ENCODE results near the gene APCS. TPM values are rescaled to one million over a fixed set of nuclear protein-coding genes. Genes with fewer than 3 reads are reported as not detected.

APCS gene
- total RNA-seq, 1 experiment from 2014 or later, result 0.42 TPM

DNA sequence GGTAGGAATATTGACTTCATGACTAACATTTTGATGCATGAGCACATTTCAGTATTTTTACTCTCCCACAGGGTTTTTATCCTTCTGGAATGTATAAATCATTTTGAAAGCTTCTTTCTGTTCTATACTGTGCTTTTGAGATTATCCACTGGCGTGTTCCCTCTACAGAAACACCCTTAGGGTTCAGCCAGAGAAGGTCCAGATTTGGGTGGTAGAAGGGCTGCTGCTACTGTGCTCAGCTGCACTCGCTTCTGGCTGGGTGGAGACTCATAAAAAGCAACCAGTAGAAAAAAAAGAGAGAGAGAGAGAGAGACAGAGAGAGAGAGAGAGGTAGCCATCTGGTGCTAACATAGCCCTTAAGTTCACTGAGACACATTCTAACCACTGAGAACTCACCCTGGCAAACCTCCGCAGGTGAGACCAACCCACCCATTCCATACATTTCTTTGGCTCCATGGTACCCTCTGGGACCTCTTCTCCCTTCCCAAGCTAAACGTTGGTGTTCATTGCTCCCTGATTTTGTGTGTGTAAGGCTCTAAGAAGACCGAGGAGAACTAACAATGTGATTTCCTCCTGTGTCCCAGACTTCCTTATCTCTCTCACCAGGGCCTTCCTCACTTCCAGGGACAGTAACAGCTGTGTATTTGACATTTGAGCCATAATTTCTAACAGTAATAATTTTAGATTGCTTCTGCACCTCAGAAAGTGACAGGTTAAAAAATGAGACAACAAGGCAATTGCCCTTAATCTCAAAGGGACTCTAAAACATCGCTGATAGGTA, 7.2 kb downstream of the APCS start:
- CTCF ChIA-PET, result no interaction called here
- peaks cover 10% of the 10 kb centered on the region for H3K27me3 ChIP-seq (ENCODE audit: insufficient read depth, low read length)
- no peak overlapping the region for H3K9ac ChIP-seq (ENCODE audit: low read length)
- H3K4me1 ChIP-seq (ENCODE audit: control insufficient read depth in 1 of 2, insufficient read depth in 2 of 2, low read length in 2 of 2), result peaks cover 0 to 7% of the 10 kb centered on the region in 2 experiments; a peak in 1 of 4 replicates
- no peak overlapping the region for H3K4me3 ChIP-seq (replicated peaks in 1 of 2; ENCODE audit: low read depth in 1 of 2, low read length in 2 of 2)
- no peak overlapping the region for H3K4me2 ChIP-seq (ENCODE audit: low read length)
- POLR2A ChIA-PET, result no interaction called here
- intact Hi-C loops (cut with micrococcal nuclease), result no loop called here
- no peaks in the 10 kb centered on the region for H3K9me2 ChIP-seq (ENCODE audit: insufficient read depth)
- no TSS peak for BruUV-seq (replicated peaks)
- no peaks in the 10 kb centered on the region for H4K20me1 ChIP-seq (ENCODE audit: insufficient read depth)
- ATAC-seq (no peak), DNase-seq (ENCODE audit: low read depth, low spot score) (no peak)
- no peak overlapping the region for H2AFZ ChIP-seq (ENCODE audit: low read depth, low read length, poor library complexity, severe bottlenecking)
- no peak for TF ChIP-seq ELF1 (IDR thresholded peaks at IDR 0.05; ENCODE audit: borderline replicate concordance, low read depth)
- TF ChIP-seq EZH2phosphoT487 (IDR thresholded peaks at IDR 0.05; ENCODE audit: borderline replicate concordance), result no peak
- no peak for TF ChIP-seq EZH2 (IDR thresholded peaks at IDR 0.05)
- TF ChIP-seq, protein P1, sequence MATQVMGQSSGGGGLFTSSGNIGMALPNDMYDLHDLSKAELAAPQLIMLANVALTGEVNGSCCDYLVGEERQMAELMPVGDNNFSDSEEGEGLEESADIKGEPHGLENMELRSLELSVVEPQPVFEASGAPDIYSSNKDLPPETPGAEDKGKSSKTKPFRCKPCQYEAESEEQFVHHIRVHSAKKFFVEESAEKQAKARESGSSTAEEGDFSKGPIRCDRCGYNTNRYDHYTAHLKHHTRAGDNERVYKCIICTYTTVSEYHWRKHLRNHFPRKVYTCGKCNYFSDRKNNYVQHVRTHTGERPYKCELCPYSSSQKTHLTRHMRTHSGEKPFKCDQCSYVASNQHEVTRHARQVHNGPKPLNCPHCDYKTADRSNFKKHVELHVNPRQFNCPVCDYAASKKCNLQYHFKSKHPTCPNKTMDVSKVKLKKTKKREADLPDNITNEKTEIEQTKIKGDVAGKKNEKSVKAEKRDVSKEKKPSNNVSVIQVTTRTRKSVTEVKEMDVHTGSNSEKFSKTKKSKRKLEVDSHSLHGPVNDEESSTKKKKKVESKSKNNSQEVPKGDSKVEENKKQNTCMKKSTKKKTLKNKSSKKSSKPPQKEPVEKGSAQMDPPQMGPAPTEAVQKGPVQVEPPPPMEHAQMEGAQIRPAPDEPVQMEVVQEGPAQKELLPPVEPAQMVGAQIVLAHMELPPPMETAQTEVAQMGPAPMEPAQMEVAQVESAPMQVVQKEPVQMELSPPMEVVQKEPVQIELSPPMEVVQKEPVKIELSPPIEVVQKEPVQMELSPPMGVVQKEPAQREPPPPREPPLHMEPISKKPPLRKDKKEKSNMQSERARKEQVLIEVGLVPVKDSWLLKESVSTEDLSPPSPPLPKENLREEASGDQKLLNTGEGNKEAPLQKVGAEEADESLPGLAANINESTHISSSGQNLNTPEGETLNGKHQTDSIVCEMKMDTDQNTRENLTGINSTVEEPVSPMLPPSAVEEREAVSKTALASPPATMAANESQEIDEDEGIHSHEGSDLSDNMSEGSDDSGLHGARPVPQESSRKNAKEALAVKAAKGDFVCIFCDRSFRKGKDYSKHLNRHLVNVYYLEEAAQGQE (IDR thresholded peaks at IDR 0.05; ENCODE audit: low read depth), result no peak
- no peak for TF ChIP-seq ZNF274 (IDR thresholded peaks at IDR 0.05; ENCODE audit: low read depth, low read length)
- TF ChIP-seq POLR2AphosphoS5 (IDR thresholded peaks at IDR 0.05; ENCODE audit: low read depth, low read length), result no peak
- TF ChIP-seq RAD21 (IDR thresholded peaks at IDR 0.05; ENCODE audit: low read depth), result no peak
- TF ChIP-seq SIN3A (IDR thresholded peaks at IDR 0.05; ENCODE audit: low read depth), result no peak
- no peak for TF ChIP-seq CBX3 (IDR thresholded peaks at IDR 0.05; ENCODE audit: low read depth)
- TF ChIP-seq FOSL1 (IDR thresholded peaks at IDR 0.05; ENCODE audit: low read depth), result no peak
- no peak for TF ChIP-seq CEBPB (IDR thresholded peaks at IDR 0.05; ENCODE audit: low read depth)
- no peak for TF ChIP-seq SP1 (IDR thresholded peaks at IDR 0.05; ENCODE audit: low read depth)
- TF ChIP-seq YY1 (IDR thresholded peaks at IDR 0.05; ENCODE audit: extremely low read depth, insufficient replicate concordance, low read depth, low read length), result no peak
- no peak for TF ChIP-seq TCF7L2 (IDR thresholded peaks at IDR 0.05; ENCODE audit: borderline replicate concordance, extremely low read depth, insufficient read depth, insufficient read length)
- TF ChIP-seq, protein P2, sequence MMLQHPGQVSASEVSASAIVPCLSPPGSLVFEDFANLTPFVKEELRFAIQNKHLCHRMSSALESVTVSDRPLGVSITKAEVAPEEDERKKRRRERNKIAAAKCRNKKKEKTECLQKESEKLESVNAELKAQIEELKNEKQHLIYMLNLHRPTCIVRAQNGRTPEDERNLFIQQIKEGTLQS (IDR thresholded peaks at IDR 0.05), result no peak
- TF ChIP-seq, protein P3, sequence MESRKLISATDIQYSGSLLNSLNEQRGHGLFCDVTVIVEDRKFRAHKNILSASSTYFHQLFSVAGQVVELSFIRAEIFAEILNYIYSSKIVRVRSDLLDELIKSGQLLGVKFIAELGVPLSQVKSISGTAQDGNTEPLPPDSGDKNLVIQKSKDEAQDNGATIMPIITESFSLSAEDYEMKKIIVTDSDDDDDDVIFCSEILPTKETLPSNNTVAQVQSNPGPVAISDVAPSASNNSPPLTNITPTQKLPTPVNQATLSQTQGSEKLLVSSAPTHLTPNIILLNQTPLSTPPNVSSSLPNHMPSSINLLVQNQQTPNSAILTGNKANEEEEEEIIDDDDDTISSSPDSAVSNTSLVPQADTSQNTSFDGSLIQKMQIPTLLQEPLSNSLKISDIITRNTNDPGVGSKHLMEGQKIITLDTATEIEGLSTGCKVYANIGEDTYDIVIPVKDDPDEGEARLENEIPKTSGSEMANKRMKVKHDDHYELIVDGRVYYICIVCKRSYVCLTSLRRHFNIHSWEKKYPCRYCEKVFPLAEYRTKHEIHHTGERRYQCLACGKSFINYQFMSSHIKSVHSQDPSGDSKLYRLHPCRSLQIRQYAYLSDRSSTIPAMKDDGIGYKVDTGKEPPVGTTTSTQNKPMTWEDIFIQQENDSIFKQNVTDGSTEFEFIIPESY (IDR thresholded peaks at IDR 0.05; ENCODE audit: extremely low read depth, insufficient replicate concordance, low read length), result no peak
- TF ChIP-seq, protein P4, sequence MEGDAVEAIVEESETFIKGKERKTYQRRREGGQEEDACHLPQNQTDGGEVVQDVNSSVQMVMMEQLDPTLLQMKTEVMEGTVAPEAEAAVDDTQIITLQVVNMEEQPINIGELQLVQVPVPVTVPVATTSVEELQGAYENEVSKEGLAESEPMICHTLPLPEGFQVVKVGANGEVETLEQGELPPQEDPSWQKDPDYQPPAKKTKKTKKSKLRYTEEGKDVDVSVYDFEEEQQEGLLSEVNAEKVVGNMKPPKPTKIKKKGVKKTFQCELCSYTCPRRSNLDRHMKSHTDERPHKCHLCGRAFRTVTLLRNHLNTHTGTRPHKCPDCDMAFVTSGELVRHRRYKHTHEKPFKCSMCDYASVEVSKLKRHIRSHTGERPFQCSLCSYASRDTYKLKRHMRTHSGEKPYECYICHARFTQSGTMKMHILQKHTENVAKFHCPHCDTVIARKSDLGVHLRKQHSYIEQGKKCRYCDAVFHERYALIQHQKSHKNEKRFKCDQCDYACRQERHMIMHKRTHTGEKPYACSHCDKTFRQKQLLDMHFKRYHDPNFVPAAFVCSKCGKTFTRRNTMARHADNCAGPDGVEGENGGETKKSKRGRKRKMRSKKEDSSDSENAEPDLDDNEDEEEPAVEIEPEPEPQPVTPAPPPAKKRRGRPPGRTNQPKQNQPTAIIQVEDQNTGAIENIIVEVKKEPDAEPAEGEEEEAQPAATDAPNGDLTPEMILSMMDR (IDR thresholded peaks at IDR 0.05 in 2 of 3, conservative IDR thresholded peaks at IDR 0.05 in 1 of 3; ENCODE audit: borderline replicate concordance in 1 of 3, insufficient read depth in 1 of 3, low read depth in 2 of 3, low read length in 2 of 3), result no peak
- no peak for TF ChIP-seq SRF (IDR thresholded peaks at IDR 0.05; ENCODE audit: low read depth)
- no peak for TF ChIP-seq POLR2A (IDR thresholded peaks at IDR 0.05; ENCODE audit: borderline replicate concordance, extremely low read depth, insufficient read depth, insufficient read length)
- no peaks in the 10 kb centered on the region for H3K79me2 ChIP-seq (ENCODE audit: insufficient read depth, low read length)
- no peak overlapping the region for H3K27ac ChIP-seq (ENCODE audit: low read depth, low read length)
- H3K36me3 ChIP-seq (ENCODE audit: control insufficient read depth in 1 of 2, insufficient read depth in 2 of 2, low read length in 2 of 2), result no peaks in the 10 kb centered on the region
- H3K9me3 ChIP-seq (ENCODE audit: control insufficient read depth in 1 of 2, insufficient read depth in 1 of 2, low read depth in 1 of 2, low read length in 2 of 2), result no peaks in the 10 kb centered on the region
- RAD21 ChIA-PET (ENCODE audit: low non-redundant PET in 1 of 2, low total read pairs in 2 of 2, uncharacterized antibody in 2 of 2, unreplicated experiment in 2 of 2), result no interaction called here

Data from HCT116 (cell line).